WI38 (cell line): ENCODE measurements around the gene MBOAT1.

ENCODE experiments used
- H3K4me3 ChIP-seq: 2 replicates; pipeline ENCODE4 v1.5.1; 2011; ENCODE audit warnings: low read depth, mild to moderate bottlenecking, control low read depth, low read length
- TF ChIP-seq, protein P1 (sequence below): IDR thresholded peaks from 2 replicates; pipeline ENCODE4 v1.5.1; 2012; ENCODE audit warnings: low read depth, mild to moderate bottlenecking, control low read depth, low read length

The MBOAT1 gene, protein sequence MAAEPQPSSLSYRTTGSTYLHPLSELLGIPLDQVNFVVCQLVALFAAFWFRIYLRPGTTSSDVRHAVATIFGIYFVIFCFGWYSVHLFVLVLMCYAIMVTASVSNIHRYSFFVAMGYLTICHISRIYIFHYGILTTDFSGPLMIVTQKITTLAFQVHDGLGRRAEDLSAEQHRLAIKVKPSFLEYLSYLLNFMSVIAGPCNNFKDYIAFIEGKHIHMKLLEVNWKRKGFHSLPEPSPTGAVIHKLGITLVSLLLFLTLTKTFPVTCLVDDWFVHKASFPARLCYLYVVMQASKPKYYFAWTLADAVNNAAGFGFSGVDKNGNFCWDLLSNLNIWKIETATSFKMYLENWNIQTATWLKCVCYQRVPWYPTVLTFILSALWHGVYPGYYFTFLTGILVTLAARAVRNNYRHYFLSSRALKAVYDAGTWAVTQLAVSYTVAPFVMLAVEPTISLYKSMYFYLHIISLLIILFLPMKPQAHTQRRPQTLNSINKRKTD

DNA sequence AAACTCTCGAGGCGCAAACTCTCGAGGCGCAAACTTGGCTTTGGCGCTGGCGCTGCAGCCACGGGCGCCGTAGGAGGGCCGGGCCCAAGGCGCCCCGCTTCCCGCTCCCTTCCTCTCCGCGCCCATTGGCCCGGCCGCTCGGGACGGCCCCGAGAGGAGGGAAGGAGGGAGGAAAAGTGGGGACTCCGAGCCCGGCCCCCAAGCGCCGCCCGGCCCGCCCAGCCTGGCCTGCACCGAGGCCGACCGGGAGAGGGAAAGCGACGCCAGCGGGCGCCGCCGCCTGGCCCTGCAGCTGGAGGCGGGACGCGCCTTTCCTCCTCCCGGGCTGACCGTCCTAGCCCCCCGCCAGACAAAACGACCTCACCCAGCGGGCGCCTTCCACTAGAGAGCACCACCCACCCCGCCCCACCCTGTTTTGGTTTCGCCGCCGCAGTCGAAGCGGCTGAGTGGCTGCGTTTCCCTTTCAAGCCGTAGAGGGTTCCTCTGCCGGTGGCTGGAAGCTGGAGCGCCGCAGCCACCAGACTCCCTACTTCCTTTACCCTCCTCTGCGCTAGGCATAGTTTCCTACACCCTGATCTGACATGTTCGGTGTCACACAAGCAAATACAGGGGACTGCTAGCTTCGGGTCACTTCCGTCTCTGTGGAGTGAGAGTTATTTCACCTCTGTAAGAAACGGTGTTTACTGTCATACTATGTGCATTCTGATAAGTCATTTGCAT, at the start of gene MBOAT1:
TSS of gene MBOAT1 (minus strand) at position 78 of the 720 bp plus-strand sequence. CDS start 235 bp downstream, outside the sequence.
- H3K4me3 ChIP-seq, result peak within 1 kb of the TSS; percentile 83
- TF ChIP-seq, protein P1, sequence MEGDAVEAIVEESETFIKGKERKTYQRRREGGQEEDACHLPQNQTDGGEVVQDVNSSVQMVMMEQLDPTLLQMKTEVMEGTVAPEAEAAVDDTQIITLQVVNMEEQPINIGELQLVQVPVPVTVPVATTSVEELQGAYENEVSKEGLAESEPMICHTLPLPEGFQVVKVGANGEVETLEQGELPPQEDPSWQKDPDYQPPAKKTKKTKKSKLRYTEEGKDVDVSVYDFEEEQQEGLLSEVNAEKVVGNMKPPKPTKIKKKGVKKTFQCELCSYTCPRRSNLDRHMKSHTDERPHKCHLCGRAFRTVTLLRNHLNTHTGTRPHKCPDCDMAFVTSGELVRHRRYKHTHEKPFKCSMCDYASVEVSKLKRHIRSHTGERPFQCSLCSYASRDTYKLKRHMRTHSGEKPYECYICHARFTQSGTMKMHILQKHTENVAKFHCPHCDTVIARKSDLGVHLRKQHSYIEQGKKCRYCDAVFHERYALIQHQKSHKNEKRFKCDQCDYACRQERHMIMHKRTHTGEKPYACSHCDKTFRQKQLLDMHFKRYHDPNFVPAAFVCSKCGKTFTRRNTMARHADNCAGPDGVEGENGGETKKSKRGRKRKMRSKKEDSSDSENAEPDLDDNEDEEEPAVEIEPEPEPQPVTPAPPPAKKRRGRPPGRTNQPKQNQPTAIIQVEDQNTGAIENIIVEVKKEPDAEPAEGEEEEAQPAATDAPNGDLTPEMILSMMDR, result no peak

DNA sequence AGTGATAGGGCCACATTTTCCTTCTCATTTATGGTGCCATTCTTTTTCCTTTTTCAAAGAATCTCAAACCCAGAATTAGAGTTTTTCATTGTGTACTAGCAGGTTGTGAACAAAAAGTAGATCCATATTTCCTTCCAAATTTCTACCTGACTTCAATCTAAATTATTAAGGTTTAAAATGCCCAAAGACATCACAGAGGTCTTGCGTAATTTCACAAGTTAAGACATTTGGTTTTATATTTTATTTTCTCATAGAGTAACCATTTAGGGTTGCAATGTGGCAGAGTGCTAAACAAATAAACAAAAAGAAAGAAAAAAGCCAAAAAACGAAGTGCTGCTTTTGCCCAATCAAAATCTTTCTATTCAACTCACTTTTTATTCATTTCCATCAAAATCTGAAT, 49.4 kb upstream of the MBOAT1 start:
- TF ChIP-seq, protein P1, result no peak
- H3K4me3 ChIP-seq, result no peak overlapping the region

DNA sequence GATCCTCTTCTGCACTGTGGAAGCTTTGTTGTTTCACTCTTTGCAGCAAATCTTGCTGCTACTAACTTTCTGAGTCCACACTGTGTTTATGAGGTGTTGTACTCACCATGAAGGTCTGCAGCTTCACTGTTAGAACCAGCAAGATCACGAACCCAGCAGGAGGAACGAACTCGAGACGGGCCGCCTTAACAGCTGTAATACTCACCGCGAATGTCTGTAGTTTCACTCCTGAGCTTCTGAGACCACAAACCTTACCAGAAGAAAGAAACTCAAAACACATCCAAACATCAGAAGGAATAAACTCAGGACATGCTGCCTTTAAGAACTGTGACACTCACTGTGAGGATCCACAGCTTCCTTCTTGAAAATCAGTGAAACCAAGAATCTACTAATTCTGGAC, 48.1 kb upstream of the MBOAT1 start:
- no peak overlapping the region for H3K4me3 ChIP-seq
- TF ChIP-seq, protein P1, result no peak

DNA sequence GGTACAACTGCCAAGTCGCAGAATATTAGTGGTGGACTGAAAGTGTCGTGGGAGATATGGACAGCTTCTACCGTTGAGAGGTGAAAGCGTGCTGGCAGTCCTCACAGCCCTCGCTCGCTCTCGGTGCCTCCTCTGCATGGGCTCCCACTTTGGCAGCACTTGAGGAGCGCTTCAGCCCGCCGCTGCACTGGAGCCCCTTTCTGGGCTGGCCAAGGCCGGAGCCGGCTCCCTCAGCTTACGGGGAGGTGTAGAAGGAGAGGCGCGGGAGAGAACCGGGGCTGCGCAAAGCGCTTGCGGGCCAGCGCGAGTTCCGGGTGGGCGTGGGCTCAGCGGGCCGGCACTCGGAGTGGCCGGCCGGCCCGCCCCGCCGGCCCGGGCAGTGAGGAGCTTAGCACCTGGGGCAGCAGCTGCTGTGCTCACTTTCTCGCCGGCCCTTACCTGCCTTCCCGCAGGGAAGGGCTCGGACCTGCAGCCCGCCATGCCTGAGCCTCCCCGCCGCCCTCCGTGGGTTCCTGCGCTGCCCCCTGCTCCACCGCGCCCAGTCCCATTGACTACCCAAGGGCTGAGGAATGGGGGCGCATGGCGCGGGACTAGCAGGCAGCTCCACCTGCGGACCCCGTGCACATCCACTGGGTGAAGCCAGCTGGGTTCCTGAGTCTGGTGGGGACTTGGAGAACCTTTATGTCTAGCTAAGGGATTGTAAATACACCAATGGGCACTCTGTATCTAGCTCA, 47.2 kb upstream of the MBOAT1 start:
- H3K4me3 ChIP-seq, result no peak overlapping the region
- TF ChIP-seq, protein P1, result no peak

DNA sequence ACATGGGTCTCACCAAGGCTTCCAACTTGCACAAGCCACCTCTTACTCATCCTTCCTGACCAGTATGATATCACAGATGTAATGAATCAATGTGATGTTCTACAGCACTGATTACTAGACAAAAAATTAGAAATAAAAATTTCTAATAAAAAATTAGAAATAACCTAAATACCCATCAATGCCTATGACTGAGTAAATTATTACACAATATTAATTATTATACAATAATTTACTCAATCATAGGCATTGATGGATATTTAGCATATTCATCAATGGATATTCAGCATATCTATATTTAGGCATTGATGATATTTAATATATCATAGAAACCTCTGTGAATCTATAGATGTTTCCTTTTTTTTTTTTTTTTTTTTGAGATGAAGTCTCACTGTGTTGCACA, 43.2 kb upstream of the MBOAT1 start:
- TF ChIP-seq, protein P1, result no peak
- no peak overlapping the region for H3K4me3 ChIP-seq

DNA sequence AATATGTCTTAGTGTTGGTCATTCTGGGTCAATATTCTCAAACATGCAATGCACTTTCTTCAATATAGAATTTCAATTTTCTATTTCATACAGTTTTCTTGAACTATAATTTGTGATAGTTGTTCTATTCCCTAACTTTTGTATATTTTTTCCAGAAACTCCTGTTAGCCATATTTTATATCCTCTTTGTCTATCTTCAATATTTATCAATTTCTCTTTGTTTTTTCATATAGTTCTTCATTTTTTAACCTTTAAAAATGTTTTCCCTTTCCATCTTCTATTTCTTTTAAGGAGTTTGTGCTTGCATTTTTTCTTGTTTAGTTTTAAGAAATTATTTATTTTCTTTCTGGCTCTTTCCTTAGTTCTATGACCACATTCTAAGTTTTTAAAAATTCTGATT, 42.0 kb upstream of the MBOAT1 start:
- TF ChIP-seq, protein P1, result no peak
- no peak overlapping the region for H3K4me3 ChIP-seq
